GM10266 (cell line): Measurements from ENCODE around the gene OGFOD3.
"Not testable (repeated sequence)": the region's sequence is repeated elsewhere in the genome, so short reads cannot be mapped to it uniquely, and the experiment has no call there.

ENCODE experiments used
- DNase-seq: peaks from one replicate; pipeline ENCODE4 v3.0.0; 2012; ENCODE audit errors: extremely low spot score
- CTCF ChIP-seq: IDR thresholded peaks from 2 replicates; pipeline ENCODE4 v1.5.1; 2012; ENCODE audit warnings: mild to moderate bottlenecking, low read depth; ENCODE audit not compliant: control insufficient read depth, insufficient read depth; ENCODE audit errors: missing control alignments

Gene OGFOD3

DNA sequence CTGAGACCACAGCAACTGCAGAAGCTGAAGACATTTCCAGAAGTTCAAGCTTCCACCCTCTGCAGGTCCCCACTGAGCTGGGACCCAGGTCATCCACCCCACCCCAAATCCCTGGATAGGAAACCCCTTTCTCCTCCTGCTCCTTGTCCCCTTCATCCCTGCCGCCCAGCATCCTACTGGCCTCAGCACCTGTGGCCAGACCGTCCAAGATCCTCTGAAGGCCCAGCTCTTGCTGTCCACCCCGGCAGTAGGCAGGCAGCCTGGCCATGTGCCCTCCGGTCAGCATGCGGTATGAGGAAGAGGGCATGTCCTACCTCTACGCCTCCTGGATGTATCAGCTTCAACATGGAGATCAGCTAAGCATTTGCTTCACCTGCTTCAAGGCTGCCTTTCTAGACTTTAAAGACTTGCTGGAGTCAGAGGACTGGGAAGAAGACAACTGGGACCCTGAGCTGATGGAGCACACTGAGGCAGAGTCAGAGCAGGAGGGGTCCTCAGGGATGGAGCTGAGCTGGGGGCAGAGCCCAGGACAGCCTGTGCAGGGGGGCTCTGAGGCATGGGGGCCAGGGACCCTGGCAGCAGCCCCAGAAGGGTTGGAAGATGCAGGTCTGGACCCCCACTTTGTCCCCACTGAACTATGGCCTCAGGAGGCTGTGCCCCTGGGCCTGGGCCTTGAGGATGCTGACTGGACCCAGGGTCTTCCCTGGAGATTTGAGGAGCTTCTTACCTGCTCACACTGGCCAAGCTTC lies 56.3 kb downstream of the OGFOD3 start:
- no peak for DNase-seq
- TF ChIP-seq CTCF: no peak

GRCh38 chr17:82359451-82360074 lies 58.8 kb downstream of the OGFOD3 start:
- DNase-seq: not testable (repeated sequence)

GRCh38 chr17:82358465-82359350 lies 59.7 kb downstream of the OGFOD3 start, which contains the start of gene TEX19:
TEX19 (plus strand) TSS chr17:82359247; CDS start chr17:82362151, 2,904 bp downstream.
- no peak for DNase-seq
- no peak for TF ChIP-seq CTCF

DNA sequence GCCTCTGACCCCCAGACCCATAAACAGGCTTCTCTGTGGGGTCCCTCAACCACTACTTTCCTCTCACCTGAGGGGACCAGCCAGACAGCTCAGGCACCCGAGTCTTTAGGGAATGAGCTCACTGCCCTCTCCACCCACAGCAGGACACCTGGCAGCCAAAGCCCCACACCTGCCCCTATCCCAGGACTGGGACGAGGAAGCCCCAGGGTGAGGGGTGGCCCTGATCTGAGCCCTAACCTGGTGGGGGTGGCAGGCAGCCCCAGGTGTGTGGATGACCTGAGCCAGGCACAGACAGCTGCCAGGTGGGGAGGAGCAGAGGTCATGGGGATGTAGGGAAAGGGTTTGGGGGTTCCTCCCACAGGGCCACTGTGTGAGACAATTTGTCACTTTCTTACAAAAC lies 61.0 kb downstream of the OGFOD3 start:
- no peak for TF ChIP-seq CTCF
- DNase-seq: no peak

GRCh38 chr17:82356845-82357355 lies 61.5 kb downstream of the OGFOD3 start:
- TF ChIP-seq CTCF: no peak
- DNase-seq: no peak

GRCh38 chr17:82355770-82356427 lies 62.5 kb downstream of the OGFOD3 start:
- TF ChIP-seq CTCF: no peak
- DNase-seq: no peak

GRCh38 chr17:82354804-82355308 lies 63.5 kb downstream of the OGFOD3 start:
- no peak for TF ChIP-seq CTCF

More at GRCh38 chr17:82354804-82355308, 63.5 kb downstream of the OGFOD3 start:
- DNase-seq: no peak
